D341Med (cell line): ENCODE measurements around the gene IL12B.
"Not testable (repeated sequence)": the region's sequence is repeated elsewhere in the genome, so short reads cannot be mapped to it uniquely, and the experiment has no call there.

ENCODE experiments used
- DNase-seq: peaks from one replicate; pipeline ENCODE4 v3.0.0; 2012; ENCODE audit warnings: low spot score

Gene IL12B

GRCh38 chr5:159332800-159333544 lies 2.7 kb upstream of the IL12B start:
- DNase-seq: no peak

GRCh38 chr5:159331093-159331973 lies 1.0 kb upstream of the IL12B start:
- DNase-seq: peak; percentile 87

- no peak for DNase-seq
Observed at GRCh38 chr5:159324986-159325385, 5.3 kb downstream of the IL12B start.

- no peak for DNase-seq
Observed at GRCh38 chr5:159324102-159324755, 6.1 kb downstream of the IL12B start.

- DNase-seq: no peak
Observed at GRCh38 chr5:159322180-159322579, 8.1 kb downstream of the IL12B start.

- no peak for DNase-seq
Observed at GRCh38 chr5:159319832-159320231, 10.5 kb downstream of the IL12B start.

- no peak for DNase-seq
Observed at GRCh38 chr5:159319363-159319762, 10.9 kb downstream of the IL12B start.

GRCh38 chr5:159318448-159318847 lies 11.8 kb downstream of the IL12B start:
- no peak for DNase-seq

GRCh38 chr5:159317849-159318248 lies 12.4 kb downstream of the IL12B start:
- DNase-seq: no peak

GRCh38 chr5:159316519-159317383 lies 13.5 kb downstream of the IL12B start:
- peak; percentile 73 for DNase-seq

GRCh38 chr5:159313197-159313596 lies 17.1 kb downstream of the IL12B start:
- DNase-seq: no peak

GRCh38 chr5:159311063-159311462 lies 19.2 kb downstream of the IL12B start:
- DNase-seq: no peak

- DNase-seq: no peak
Observed at GRCh38 chr5:159310511-159310910, 19.8 kb downstream of the IL12B start.

GRCh38 chr5:159309689-159310433 lies 20.4 kb downstream of the IL12B start:
- no peak for DNase-seq

GRCh38 chr5:159304961-159305595 lies 25.2 kb downstream of the IL12B start:
- no peak for DNase-seq

- no peak for DNase-seq
Observed at GRCh38 chr5:159303286-159303685, 27.0 kb downstream of the IL12B start.

- not testable (repeated sequence) for DNase-seq
Observed at GRCh38 chr5:159301929-159302860, 28.1 kb downstream of the IL12B start.

- DNase-seq: no peak
Observed at GRCh38 chr5:159301466-159301865, 28.8 kb downstream of the IL12B start.

- DNase-seq: not testable (repeated sequence)
Observed at GRCh38 chr5:159297300-159297699, 33.0 kb downstream of the IL12B start.
